HG03521 (cell line): ENCODE measurements around the gene CPN1.
"Not testable (repeated sequence)": the region's sequence is repeated elsewhere in the genome, so short reads cannot be mapped to it uniquely, and the experiment has no call there.

ENCODE experiments used
- ATAC-seq: cut with Tn5 transposase; IDR thresholded peaks from one replicate; pipeline ENCODE4 v1.9.1; 2021; ENCODE audit warnings: mild to moderate bottlenecking, moderate library complexity; ENCODE audit not compliant: unreplicated experiment

CPN1 gene

DNA sequence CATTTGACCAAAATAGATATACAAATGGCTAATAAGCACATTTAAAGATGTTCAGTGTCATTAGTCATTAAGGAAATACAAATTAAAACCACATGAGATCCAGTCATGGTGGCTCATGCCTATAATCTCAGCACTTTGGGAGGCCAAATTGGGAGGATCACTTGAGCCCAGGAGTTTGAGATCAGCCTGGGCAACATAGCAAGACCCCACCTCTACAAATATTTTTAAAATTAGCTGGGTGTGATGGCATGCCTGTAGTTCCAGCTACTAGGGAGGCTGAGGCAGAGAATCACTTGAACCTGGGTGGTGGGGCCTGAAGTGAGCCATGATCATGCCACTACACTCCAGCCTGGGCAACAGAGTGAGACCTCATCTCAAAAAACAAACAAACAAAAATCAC lies 607 bp upstream of the CPN1 start:
- not testable (repeated sequence) for ATAC-seq

DNA sequence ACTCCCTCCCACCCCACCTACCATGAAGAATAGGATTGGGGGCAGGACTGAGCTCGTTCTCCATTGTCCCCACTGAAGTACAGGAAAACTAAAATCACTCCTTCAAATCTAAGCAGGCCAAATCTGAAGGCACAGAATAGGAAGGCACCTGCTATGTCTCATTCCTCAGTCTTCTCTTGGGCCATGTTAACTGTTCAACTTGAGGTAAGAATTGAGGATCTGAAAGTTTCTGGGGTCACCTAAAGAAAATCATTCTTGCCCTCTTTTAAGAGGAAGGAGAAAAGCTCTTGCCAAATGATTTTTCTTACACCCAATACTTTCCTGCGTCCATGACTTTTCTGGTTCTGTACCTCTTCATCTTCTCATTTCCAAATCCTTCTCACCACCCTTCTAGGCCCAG lies 4.9 kb downstream of the CPN1 start:
- no peak for ATAC-seq

DNA sequence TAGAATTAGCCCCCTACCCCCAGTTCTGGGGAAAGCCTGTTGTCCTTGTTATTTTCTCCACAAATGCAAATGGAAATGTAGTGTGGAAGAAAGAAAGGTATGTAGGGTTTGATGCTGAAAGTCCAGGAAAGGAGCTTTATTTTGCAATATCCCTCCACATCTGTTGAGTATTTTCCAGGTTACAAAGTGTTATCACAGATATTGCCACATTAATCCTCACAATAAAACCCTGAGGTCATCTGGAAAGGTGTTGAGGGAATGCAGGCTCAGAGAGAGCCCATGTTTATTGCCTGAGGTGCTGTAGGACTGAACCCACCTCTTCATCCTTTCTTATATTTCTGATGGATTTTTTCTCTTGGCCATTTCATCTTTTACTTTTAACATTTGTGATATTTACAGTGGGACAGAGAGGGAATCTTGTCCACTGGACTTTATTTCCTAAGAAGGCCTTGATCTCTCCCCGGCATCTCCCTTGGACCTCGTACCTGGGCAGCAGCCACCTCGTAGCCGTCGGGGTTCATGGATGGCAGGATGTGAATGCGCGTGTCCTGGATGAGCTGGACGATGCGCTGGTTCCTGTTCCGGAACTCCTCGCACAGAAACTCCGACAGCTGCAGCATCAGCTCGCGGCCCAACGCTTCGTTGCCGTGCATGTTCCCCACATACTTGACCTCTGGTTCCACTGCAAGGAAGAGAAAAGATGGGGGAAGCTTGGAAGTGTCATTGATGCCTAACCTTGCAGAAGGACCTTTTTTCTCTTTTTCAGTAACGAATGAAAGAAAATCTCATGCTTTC lies 6.0 kb downstream of the CPN1 start:
- ATAC-seq: no peak

DNA sequence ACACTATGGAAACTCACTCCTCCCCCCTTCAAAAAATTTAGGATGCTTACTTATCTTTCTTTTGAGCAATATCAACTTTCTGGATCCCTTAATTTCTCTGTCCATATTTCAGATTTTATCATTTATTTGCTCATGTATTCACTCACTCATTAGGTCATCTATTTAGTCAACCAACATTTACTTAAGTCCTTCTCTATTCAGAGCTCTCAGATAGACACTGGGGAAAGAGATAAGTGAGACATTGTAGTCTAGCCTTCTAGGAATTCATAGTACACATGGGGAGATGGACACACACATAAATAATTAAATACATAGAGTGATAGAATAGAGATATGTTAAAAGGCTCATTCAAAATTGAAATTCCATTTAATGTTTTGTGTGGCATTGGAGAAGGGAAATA lies 9.2 kb downstream of the CPN1 start:
- ATAC-seq: no peak

DNA sequence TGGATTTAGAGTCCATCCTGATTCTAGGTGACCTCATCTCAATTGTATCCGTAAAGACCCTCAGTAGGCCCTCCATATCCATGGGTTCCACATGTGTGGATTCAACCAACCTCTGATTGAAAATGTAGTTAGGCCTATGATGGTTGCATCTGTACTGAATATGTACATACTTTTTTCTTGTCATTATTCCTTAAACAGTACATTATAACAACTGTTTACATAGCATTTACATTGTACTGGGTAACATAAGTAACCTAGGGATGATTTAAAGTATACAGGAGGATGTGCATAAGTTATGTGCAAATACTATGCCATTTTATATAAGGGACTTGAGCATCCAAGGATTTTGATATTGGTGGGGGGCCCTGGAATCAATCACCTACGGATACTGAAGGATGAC lies 10.1 kb downstream of the CPN1 start:
- no peak for ATAC-seq

DNA sequence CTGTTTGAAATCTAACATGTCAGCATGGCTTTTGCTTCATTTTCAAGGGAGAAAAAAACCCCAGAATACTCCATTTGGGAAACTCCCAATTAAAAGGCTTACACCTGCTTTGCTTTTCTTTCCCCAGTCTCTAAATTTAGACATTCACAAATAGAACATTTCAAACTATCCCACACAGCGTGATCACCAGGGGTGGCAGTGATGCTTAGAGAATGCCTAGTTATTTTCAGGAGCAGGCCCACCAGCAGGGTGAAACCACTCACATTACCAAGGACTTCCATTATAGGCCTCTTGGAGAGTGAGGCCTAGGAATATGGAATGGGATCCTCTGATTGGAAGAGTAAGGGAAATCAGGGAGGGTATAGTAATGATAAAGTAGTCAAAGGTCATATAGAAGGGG lies 14.2 kb downstream of the CPN1 start:
- no peak for ATAC-seq

DNA sequence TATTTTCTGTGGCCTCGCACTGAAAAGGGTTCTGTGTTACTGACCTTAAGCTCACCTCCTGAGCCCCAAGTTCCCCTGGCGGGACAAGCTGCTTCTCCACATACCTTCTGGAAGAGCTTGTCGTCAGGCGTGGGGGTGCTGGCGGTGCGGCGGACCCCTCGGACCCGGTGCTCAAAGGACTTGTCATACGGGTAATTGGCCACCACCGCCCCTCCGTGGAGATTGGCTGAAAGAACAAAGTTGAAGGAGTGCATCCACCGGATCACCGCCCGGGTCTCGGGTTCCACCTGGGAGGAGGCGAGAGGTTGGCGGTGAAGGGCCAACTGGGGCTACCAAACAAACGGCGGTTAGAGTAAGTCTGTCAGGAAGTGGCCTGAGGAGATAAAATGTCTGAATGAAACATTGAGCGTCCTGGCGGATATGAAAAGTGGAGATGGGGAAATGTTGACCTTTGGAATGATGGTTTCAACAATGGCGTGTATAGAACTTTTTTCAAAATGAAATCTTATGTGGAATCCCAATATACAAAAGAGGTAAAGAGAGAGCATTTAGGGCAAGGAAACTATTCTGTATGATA lies 16.5 kb downstream of the CPN1 start:
- ATAC-seq: no peak

DNA sequence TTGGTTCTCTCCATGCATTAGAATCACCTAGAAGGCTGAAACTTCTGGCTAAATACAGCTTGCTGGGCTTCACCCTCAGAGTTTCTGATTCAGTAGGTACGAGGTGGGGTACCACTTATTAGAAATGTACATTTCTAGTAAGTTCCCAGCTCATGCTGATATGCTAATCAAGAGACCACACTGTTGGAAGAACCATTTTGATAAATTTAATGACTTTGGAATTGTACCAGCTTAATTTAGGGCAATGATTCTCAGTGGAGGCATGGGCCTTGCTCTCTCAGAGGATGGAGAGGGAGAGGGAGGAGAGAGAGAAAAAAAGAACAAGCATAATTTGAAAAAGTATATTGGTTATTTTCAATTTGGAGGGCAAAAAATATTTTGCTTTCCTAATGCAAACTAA lies 20.3 kb downstream of the CPN1 start:
- ATAC-seq: no peak

DNA sequence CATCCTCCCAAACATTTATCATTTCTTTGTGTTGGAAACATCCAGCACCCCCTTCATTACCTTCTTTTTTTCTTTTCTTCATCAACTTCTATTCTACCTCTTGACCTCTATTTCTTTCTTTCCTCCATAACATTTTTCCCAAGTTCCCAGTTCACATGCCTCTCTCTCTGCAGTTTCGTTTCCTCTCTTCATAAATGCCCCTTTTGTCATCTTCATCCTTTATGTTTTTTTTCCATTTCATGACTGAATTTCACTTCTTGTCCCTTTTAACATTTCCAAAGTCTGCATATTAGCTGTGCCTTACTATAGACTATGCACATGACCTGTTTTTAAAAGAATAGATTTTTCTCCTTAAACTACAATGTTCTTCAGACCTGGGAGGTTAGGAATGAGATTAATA lies 23.7 kb downstream of the CPN1 start:
- ATAC-seq: no peak

DNA sequence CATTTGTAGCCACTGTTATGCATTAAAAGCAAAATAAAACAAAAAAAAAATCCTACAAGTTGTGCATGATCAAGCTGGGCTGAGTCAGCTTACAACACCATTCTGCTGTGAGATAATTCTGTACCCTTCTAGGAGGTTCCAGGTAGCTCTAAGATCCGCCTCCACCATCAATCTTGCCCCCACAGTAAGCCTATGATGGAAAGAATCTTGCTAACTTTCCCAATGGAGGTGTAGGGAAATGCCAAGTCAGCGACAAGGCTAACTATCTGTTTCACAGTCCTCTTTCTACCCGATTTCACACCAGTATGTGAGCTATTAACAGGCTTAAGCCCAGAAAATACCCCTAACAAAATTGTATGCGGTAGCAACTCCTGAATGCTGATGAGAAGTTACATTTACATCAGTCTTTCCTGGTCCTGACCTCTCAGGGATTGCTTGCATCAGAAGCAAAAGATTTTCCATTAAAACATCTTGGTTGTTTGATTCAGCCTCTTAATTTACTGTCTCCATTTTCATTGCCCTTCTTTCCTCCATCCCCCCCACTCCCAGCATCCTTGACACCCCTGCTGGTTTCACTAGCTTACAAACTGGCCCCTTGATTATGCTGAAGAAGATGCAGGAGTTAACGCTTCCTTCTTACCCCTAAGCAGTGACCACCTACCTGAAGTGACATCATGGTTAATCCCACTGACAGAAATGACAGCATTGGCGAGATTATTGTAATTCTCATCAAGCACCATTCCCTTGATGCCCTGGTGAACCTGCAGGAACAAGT lies 27.8 kb downstream of the CPN1 start:
- no peak for ATAC-seq

DNA sequence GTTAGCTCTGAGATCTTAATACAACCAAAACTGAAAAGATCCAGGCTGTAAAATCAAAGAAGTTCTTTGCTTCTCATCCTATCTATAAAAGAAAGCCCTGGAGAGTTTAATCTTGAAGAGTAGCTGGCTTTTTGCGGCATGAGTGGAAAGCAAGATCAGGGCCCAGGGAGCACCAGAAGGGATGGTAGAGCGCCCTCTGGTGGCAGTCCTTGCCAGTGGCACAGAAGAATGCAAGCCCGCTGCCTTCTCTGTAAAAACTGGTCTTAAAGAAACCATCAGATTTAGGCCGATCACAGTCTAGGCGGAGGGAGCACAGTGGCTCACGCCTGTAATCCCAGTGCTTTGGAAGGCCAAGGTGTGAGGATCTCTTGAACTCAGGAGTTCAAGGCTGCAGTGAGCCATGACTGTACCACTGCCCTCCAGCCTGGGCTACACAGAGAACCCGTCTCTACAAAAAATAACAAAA lies 35.6 kb downstream of the CPN1 start:
- peak; percentile 66 for ATAC-seq

DNA sequence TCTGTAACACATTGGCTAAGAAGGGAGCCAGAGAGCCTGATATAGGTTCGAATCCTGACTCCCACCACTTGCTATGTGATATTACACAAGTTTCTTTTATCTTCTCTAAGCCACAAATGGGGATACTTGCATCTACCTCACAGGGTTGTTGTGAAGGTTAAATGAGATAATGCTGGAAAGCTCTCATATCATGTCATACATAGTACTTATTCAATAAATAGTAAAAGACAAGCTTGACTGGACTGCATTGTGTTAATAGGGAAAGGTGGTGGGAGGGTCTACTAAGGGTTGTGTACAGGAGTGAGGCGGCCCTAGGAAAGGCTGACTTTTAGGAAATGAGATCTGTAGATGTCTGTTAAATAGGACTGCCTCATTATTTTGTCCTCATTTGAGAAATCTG lies 36.1 kb downstream of the CPN1 start:
- ATAC-seq: no peak

DNA sequence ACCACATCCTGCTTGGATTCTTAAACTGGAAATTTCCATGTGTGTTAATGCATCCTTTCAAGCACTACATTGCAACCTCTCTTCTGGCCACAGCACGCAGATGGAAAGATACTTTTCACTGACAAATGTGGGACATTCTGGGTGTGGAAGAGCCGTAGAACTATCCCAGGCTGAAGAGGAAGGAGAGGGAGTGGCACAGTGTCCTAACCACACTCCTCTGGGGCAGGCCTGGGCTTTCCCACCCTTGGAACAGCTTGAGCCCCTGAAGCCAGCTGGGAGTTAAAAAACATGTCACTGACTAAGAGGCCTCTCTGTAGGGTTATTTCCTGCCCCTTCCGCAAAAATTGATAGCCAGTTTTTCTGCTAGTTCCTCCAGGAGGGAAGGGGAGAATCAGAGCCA lies 37.9 kb downstream of the CPN1 start:
- no peak for ATAC-seq

DNA sequence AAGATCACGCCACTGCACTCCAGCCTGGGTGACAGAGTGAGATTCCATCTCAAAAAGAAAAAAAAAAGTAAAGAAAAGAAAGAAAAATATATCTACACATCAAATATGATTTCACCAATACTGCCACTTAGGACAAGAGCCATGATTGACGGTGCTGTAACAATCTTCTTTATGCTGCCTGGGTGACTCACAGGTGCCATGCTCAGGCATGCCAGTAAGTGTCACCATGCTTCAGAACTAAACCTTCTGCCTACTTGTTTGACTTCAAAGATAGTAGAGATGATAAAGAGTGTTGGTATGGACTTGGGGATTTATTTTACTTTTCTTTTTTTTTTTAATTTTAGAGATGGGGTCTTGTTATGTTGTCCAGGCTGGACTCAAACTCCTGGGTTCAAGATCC lies 38.3 kb downstream of the CPN1 start:
- ATAC-seq: no peak

DNA sequence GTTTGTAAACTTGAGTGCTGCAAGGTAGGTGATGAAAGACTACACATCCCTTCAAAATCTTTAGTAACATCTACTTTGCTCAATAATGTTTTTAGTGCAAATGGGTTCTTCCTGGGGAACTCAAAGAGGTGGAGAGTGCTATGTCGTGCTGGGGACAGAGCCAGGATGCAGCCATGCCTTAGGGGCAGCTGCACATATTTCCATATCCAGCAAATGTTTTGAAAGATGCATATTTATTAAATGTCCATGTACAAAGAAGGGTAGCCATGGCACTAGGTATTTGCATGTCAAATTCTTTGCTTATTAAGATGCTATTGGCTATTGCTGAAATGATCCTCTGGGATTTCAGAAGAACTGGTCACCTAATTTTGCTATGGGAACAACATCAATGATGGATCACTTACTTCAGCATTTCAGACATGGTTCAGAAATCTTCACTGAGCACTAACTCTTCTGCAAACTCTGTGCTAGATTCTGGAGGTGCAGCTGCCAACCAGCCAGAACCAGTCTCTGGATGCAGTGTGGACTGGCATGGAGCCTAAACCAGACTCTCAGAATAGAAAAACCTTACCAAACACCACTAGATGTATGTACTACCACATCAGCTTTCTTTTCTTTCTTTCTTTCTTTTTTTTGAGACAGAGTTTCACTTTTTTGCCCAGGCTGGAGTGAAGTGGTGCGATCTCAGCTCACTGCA lies 40.2 kb downstream of the CPN1 start:
- ATAC-seq: no peak

DNA sequence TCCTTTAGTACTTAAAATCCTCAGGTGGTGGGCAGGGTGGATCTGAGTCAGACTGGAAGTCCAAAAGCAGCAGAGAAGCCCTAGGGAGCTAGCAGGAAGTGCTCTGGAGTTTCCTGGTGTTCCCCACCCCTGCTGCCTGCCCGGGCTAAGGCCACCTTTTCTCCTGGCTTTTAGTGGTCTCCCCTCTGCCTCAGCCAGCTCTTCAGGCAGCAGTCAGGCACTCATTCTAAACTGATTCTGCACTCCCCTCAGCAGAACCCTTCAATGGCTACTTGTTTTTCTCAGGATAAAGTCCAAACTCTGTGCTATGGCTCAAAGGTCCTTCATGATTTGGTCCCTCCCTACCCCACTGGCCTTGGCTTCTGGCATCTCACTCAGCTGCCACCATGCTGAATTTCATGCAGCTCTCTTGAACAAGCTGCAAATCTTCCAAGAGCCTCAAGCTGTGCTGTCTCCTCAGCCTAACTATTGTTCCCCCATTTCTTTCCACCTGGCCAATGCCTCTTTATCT lies 43.1 kb downstream of the CPN1 start:
- no peak for ATAC-seq

DNA sequence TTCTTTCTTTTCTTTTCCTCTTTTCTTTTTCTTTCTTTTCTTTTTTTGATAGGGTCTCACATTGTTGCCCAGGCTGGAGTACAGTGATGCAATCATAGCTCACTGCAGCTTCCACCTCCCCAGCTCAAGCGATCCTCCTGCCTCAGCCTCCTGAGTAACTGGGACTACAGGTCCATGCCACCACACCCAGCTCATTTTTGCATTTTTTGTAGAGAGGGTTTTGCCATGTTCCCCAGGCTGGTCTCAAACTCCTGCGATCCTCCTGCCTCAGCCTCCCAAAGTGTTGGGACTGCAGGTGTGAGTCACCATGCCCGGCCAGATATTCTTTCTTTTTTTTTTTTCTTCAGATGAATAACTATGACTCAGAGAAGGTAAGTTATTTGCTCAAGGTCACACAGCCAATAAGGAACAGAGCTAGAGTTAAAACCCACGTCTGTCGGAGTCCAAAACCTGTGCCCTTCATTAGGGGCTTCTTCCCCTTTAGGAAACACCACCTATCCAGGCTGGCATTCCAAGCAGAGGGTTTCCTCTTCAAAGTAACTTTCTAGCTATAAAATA lies 43.8 kb downstream of the CPN1 start:
- no peak for ATAC-seq

DNA sequence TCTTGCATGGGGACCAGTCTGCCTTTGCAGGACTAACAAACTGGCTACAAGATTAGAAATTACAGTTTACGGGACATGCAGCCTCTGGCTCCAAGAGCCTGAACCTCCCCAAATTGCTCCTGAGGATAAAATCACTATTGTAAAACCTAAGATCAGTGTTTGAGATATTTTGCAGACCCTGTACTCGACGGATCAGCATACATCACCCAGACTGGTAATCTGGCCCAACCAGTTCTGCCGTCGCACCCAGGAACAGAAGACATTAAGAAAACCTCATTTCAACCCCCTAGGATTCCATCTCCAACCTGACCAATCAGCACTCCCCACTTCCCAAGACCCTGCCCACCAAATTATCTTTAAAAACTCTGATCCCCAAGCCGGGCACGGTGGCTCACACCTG lies 44.8 kb downstream of the CPN1 start:
- no peak for ATAC-seq

DNA sequence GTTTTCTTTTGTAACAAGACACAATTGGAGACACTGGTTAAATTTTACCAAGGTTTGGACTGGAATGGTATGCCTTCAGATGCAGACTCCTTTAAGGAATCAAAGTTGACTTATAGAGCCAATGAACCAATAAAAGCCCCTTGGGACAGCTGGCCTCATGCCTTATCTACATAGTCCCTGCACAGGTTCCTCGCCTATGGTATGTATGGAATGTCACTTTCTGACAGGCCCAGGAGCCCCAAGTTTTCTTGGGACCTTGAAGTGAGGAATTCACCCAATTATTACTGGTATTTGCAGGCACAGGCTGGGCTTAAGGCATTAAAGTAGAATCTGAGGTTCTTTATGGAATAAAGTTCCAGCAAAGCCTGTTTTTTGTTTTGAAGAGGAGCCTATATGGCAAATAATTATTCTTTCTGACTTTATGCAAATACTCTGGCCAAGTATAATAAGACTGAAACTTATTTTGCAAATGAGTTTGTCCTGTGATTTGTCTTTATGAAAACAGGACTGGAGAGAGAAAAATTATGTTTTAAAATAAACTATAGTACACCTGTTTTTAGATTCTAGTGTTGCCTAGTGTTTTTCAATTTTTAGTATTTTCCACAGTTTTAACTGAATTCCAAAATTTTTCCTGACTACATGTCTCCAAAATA lies 47.8 kb downstream of the CPN1 start:
- ATAC-seq: no peak

DNA sequence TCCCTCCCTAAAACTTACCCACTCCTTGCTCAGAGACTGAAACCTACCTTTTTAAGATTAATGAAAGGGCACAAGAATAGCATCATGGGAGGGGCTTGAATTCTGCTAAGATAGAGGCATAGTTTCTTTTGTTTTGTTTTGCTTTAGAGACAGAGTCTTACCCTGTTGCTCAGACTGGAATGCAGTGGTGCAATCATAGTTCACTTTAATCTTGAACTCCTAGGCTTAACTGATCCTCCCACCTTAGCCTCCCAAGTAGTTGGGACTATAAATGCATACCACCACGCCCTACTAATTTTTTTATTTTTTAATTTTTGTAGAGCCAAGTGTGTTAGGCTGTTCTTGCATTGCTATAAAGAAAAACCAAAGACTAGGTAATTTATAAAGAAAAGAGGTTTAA lies 54.3 kb downstream of the CPN1 start:
- no peak for ATAC-seq
